Endothelial cell of umbilical vein (primary cell): ENCODE results near the gene CTBP2. TPM values are rescaled to one million over a fixed set of nuclear protein-coding genes. Genes with fewer than 3 reads are reported as not detected.

Source experiments
- BruUV-seq: library from RNA; stranded (reverse); fragments of 400-500 nt; replicated peaks from 2 replicates; lab custom pipeline; 2021; lab: Mats Ljungman, UMichigan
- CTCF ChIA-PET: fragments of 300-600, 350-600 bp; sonication (Branson Sonifier 250); formaldehyde crosslinking; loops from one replicate; lab custom pipeline; 2021; ENCODE audit warnings: antibody characterized with exemption, inconsistent platforms; lab: Charles Lee
- POLR2A ChIA-PET: fragments of 300-600, 350-600 bp; sonication (Branson Sonifier 250); formaldehyde crosslinking; loops from one replicate; lab custom pipeline; 2021; ENCODE audit warnings: antibody characterized with exemption, inconsistent platforms; lab: Charles Lee
- DNase-seq: peaks from one replicate; pipeline ENCODE4 v3.0.0-alpha.2; 2011; ENCODE audit warnings: low read depth, low spot score
- FAIRE-seq: peaks from 2 replicates; lab custom pipeline; 2011; peaks lifted over from hg19 to GRCh38; lab: Jason Lieb, UNC
- H2AFZ ChIP-seq: 2 replicates; pipeline ENCODE4 v1.6.0; 2012; ENCODE audit warnings: low read depth, low read length, control low read depth, inconsistent platforms
- H3K27ac ChIP-seq: 2 replicates; pipeline ENCODE4 v1.5.1; 2011; ENCODE audit warnings: low read depth, mild to moderate bottlenecking, control low read depth, low read length, moderate library complexity; ENCODE audit not compliant: insufficient read depth
- H3K27me3 ChIP-seq, 2 experiments: 2 replicates each; pipeline versions ENCODE4 v1.6.0 to v1.6.1; 2011; ENCODE audit warnings: low read length in 2 of 2, mixed read lengths in 1 of 2; ENCODE audit not compliant: control insufficient read depth in 2 of 2, insufficient read depth in 2 of 2
- H3K36me3 ChIP-seq, 2 experiments: 2 replicates in 1 of 2; 3 replicates in 1 of 2; pipeline ENCODE4 v1.5.1; 2011; ENCODE audit warnings: low read length in 2 of 2, mild to moderate bottlenecking in 1 of 2, moderate library complexity in 1 of 2; ENCODE audit not compliant: control insufficient read depth in 2 of 2, insufficient read depth in 2 of 2; ENCODE audit errors: extremely low read depth in 1 of 2
- H3K4me1 ChIP-seq: 3 replicates; pipeline ENCODE4 v1.5.1; 2011; ENCODE audit warnings: mild to moderate bottlenecking, low read length; ENCODE audit not compliant: control insufficient read depth, insufficient read depth; ENCODE audit errors: extremely low read depth
- H3K4me2 ChIP-seq: 2 replicates; pipeline ENCODE4 v1.6.1; 2011; ENCODE audit warnings: low read length, control low read depth, mixed read lengths; ENCODE audit not compliant: insufficient read depth
- H3K4me3 ChIP-seq, 3 experiments: fragments of 200-600 bp in 1 of 3; sonication (generic), shearing (Covaris generic) in 1 of 3; replicated peaks in 1 of 3; 2 replicates each; pipeline ENCODE4 v1.5.1; 2011 to 2016; ENCODE audit warnings: control low read depth in 3 of 3, low read length in 3 of 3, mild to moderate bottlenecking in 2 of 3, inconsistent platforms in 1 of 3, low read depth in 1 of 3, moderate library complexity in 1 of 3; ENCODE audit not compliant: insufficient read depth in 1 of 3
- H3K79me2 ChIP-seq: 2 replicates; pipeline ENCODE4 v1.6.0; 2012; ENCODE audit warnings: low read length, inconsistent platforms; ENCODE audit not compliant: control insufficient read depth, insufficient read depth
- H3K9ac ChIP-seq: replicated peaks from 2 replicates; pipeline ENCODE3; 2011; ENCODE audit warnings: low read length, control low read depth; ENCODE audit not compliant: insufficient read depth; ENCODE audit errors: extremely low read depth
- H3K9me1 ChIP-seq: replicated peaks from 3 replicates; pipeline ENCODE4 v1.6.0; 2011; ENCODE audit warnings: mild to moderate bottlenecking, low read length; ENCODE audit not compliant: control insufficient read depth, insufficient read depth; ENCODE audit errors: extremely low read depth
- H3K9me3 ChIP-seq: replicated peaks from 2 replicates; pipeline ENCODE4 v1.5.1; 2012; ENCODE audit warnings: low read length, inconsistent platforms; ENCODE audit not compliant: control insufficient read depth, insufficient read depth
- H4K20me1 ChIP-seq: replicated peaks from 2 replicates; pipeline ENCODE3; 2011; ENCODE audit warnings: mild to moderate bottlenecking, low read length; ENCODE audit not compliant: control insufficient read depth, insufficient read depth; ENCODE audit errors: extremely low read depth
- CTCF ChIP-seq, 2 donors: IDR thresholded peaks; 1 replicate in 1 of 2; 2 replicates in 1 of 2; pipeline ENCODE4 v1.5.1; 2011; ENCODE audit warnings: low read length in 2 of 2, mild to moderate bottlenecking in 2 of 2, moderate library complexity in 2 of 2, control low read depth in 1 of 2, inconsistent platforms in 1 of 2, low read depth in 1 of 2; ENCODE audit not compliant: insufficient read depth in 1 of 2; ENCODE audit errors: extremely low read depth in 1 of 2
- EZH2 ChIP-seq: IDR thresholded peaks from 2 replicates; pipeline ENCODE4 v1.6.1; 2012; ENCODE audit warnings: borderline replicate concordance, low read depth, mild to moderate bottlenecking, moderate library complexity, low read length, inconsistent platforms; ENCODE audit not compliant: severe bottlenecking
- FOS ChIP-seq: IDR thresholded peaks from 2 replicates; pipeline ENCODE4 v1.6.1; 2011; ENCODE audit warnings: mild to moderate bottlenecking, low read length, moderate library complexity, borderline replicate concordance; ENCODE audit not compliant: insufficient read depth
- GATA2 ChIP-seq: IDR thresholded peaks from 2 replicates; pipeline ENCODE4 v1.7.0; 2011; ENCODE audit warnings: low read depth, mild to moderate bottlenecking, moderate library complexity, mixed read lengths, low read length; ENCODE audit not compliant: insufficient read length, insufficient read depth
- JUN ChIP-seq: IDR thresholded peaks from 2 replicates; pipeline ENCODE4 v1.6.1; 2011; ENCODE audit warnings: borderline replicate concordance, low read depth; ENCODE audit not compliant: insufficient read length, insufficient read depth
- MAX ChIP-seq: IDR thresholded peaks from 2 replicates; pipeline ENCODE4 v1.6.1; 2011; ENCODE audit not compliant: insufficient read depth, insufficient read length
- MYC ChIP-seq: IDR thresholded peaks from one replicate; pipeline ENCODE4 v1.6.1; 2011; ENCODE audit warnings: mild to moderate bottlenecking, low read depth, low read length
- POLR2A ChIP-seq: IDR thresholded peaks from 2 replicates; pipeline ENCODE4 v1.6.1; 2012; ENCODE audit warnings: low read depth, mild to moderate bottlenecking, control low read depth, low read length
- POLR2AphosphoS5 ChIP-seq: IDR thresholded peaks from 2 replicates; pipeline ENCODE4 v1.6.1; 2012; ENCODE audit warnings: low read depth, mild to moderate bottlenecking, control low read depth, low read length, moderate library complexity; ENCODE audit not compliant: insufficient read depth
- dilution Hi-C: fragments of 300-500 bp; cut with MboI; formaldehyde crosslinking; loops from one replicate; pipeline ENCODE4 v1.15.0; 2019; ENCODE audit warnings: low sequenced_read_pairs; ENCODE audit not compliant: extremely low pct_ligation_motif_present
- intact Hi-C: fragments of 100-400 bp; cut with micrococcal nuclease; formaldehyde crosslinking; loops from one replicate; pipeline ENCODE4 v1.10.0; 2022
- polyA plus RNA-seq, 4 experiments: library from polyadenylated mRNA; depleted of rRNA in 3 of 4; stranded (reverse) in 3 of 4; unstranded in 1 of 4; fragments of >200 nt; gene quantifications; 2 replicates each; pipeline versions ENCODE4 v1.2.1 to v1.2.3, GENCODE V29; 2011 to 2012; ENCODE audit warnings: missing spikeins in 1 of 4
- total RNA-seq: library from RNA; stranded (reverse); gene quantifications from 2 replicates; pipeline ENCODE4 v1.2.3, GENCODE V29; 2021

The CTBP2 gene
- total and polyA plus RNA-seq, 2 donors (not counting 3 experiments of a cell fraction or from before 2014, with no cell fraction given): 118 to 128 TPM

GRCh38 chr10:124972637-124973036 lies 187.7 kb downstream of the CTBP2 start:
- no peak overlapping the region for H3K4me3 ChIP-seq
- no peak for DNase-seq
- intact Hi-C loops: no loop called here
- BruUV-seq: no TSS peak
- no peak for TF ChIP-seq POLR2A
- TF ChIP-seq GATA2: no peak
- TF ChIP-seq POLR2AphosphoS5: no peak
- TF ChIP-seq EZH2: no peak
- TF ChIP-seq MYC: no peak
- no peak for TF ChIP-seq FOS
- no peak for TF ChIP-seq MAX
- peaks cover 6 to 10% of the 10 kb centered on the region in 2 experiments for H3K36me3 ChIP-seq
- no peaks in the 10 kb centered on the region for H3K9me1 ChIP-seq
- peaks cover 11% of the 10 kb centered on the region for H4K20me1 ChIP-seq
- no peak overlapping the region for H3K9ac ChIP-seq
- no peak overlapping the region for H3K4me2 ChIP-seq
- no peak overlapping the region for H3K27ac ChIP-seq
- no peaks in the 10 kb centered on the region for H3K9me3 ChIP-seq
- peaks cover 6% of the 10 kb centered on the region for H3K79me2 ChIP-seq
- ChIA-PET CTCF (interaction anchor here (1.6 kb wide), 1 partner anchor 8 kb away, joined by 5 read pairs; no protein-coding TSS in a partner anchor), POLR2A (no interaction called here)
- FAIRE-seq: no peak
- no peak overlapping the region for H2AFZ ChIP-seq
- dilution Hi-C loops: no loop called here
- H3K4me1 ChIP-seq: peaks cover 16% of the 10 kb centered on the region
- no peaks in the 10 kb centered on the region for H3K27me3 ChIP-seq

GRCh38 chr10:124971276-124971675 lies 189.1 kb downstream of the CTBP2 start:
- no peak for DNase-seq
- BruUV-seq: no TSS peak
- Histone ChIP-seq H3K27ac (no peak overlapping the region), H3K4me2 (no peak overlapping the region), H3K9me1 (no peaks in the 10 kb centered on the region), H3K9me3 (no peaks in the 10 kb centered on the region), H4K20me1 (peaks cover 9% of the 10 kb centered on the region), H3K9ac (no peak overlapping the region), H2AFZ (no peak overlapping the region), H3K4me3 (no peak overlapping the region), H3K27me3 (no peaks in the 10 kb centered on the region), H3K79me2 (peaks cover 6% of the 10 kb centered on the region), H3K4me1 (peaks cover 14% of the 10 kb centered on the region), H3K36me3 (peaks cover 6 to 14% of the 10 kb centered on the region in 2 experiments)
- intact Hi-C loops (no loop called here), dilution Hi-C loops (no loop called here)
- no peak for FAIRE-seq
- TF ChIP-seq MYC: no peak
- TF ChIP-seq POLR2A: no peak
- no peak for TF ChIP-seq MAX
- TF ChIP-seq GATA2: no peak
- TF ChIP-seq EZH2: no peak
- TF ChIP-seq FOS: no peak
- TF ChIP-seq POLR2AphosphoS5: no peak
- no peak for TF ChIP-seq CTCF (IDR thresholded peaks at IDR 0.05; ENCODE audit: extremely low read depth in 1 of 2, insufficient read depth in 1 of 2, low read depth in 1 of 2, low read length in 2 of 2)
- no peak for TF ChIP-seq JUN
- ChIA-PET CTCF (no interaction called here), POLR2A (no interaction called here)
